Right lung (tissue), 5 donors: Measurements from ENCODE around the gene MRPS14. TPM values are rescaled to one million over a fixed set of nuclear protein-coding genes. Genes with fewer than 3 reads are reported as not detected.

Experiments
- DNase-seq, 2 donors: peaks; one replicate each; pipeline ENCODE4 v3.0.0-alpha.2; 2013
- polyA plus RNA-seq, 5 donors: library from polyadenylated mRNA; unstranded; fragments of 120-200 nt; gene quantifications; one replicate each; pipeline versions ENCODE4 v1.2.1 to v1.2.3, GENCODE V29; 2013; ENCODE audit warnings: inconsistent platforms in 1 of 5, low replicate concordance in 1 of 5; ENCODE audit not compliant: insufficient read length in 5 of 5, insufficient read depth in 1 of 5

The MRPS14 gene
- polyA plus RNA-seq, 5 donors, result 40.7 to 55.2 (median 46.3) TPM

GRCh38 chr1:174989536-174990220 lies 33.5 kb downstream of the MRPS14 start:
- DNase-seq, result no peak

- no peak for DNase-seq
Measured at GRCh38 chr1:174988986-174989385, 34.2 kb downstream of the MRPS14 start.

GRCh38 chr1:174988539-174988938 lies 34.7 kb downstream of the MRPS14 start:
- no peak for DNase-seq

- no peak for DNase-seq
Measured at GRCh38 chr1:174984952-174985351, 38.3 kb downstream of the MRPS14 start.

- DNase-seq, result peak in 1 of 2 donors; percentile 32
Measured at GRCh38 chr1:174982971-174983689, 40.1 kb downstream of the MRPS14 start.

GRCh38 chr1:174976436-174977108 lies 46.7 kb downstream of the MRPS14 start:
- DNase-seq, result peak in 1 of 2 donors; percentile 31

GRCh38 chr1:174975764-174976163 lies 47.5 kb downstream of the MRPS14 start:
- no peak for DNase-seq

GRCh38 chr1:174974711-174975119 lies 48.5 kb downstream of the MRPS14 start:
- DNase-seq, result no peak

GRCh38 chr1:174971902-174972301 lies 51.3 kb downstream of the MRPS14 start:
- DNase-seq, result no peak

- DNase-seq, result no peak
Measured at GRCh38 chr1:174971466-174971865, 51.8 kb downstream of the MRPS14 start.

- DNase-seq, result no peak
Measured at GRCh38 chr1:174969977-174970376, 53.2 kb downstream of the MRPS14 start.

GRCh38 chr1:174968750-174969244 lies 54.4 kb downstream of the MRPS14 start:
- DNase-seq, result no peak

- no peak for DNase-seq
Measured at GRCh38 chr1:174967845-174968705, 55.1 kb downstream of the MRPS14 start.

GRCh38 chr1:174966008-174966572 lies 57.1 kb downstream of the MRPS14 start:
- DNase-seq, result peak in 1 of 2 donors; percentile 51

- no peak for DNase-seq
Measured at GRCh38 chr1:174965362-174966007, 57.7 kb downstream of the MRPS14 start.

GRCh38 chr1:174964972-174965361 lies 58.3 kb downstream of the MRPS14 start:
- DNase-seq, result peak in 1 of 2 donors; percentile 31

- DNase-seq, result no peak
Measured at GRCh38 chr1:174964261-174964971, 58.8 kb downstream of the MRPS14 start.

GRCh38 chr1:174963529-174964125 lies 59.6 kb downstream of the MRPS14 start:
- no peak for DNase-seq
